Testis (tissue), 2 donors: ENCODE results near the gene INTS7.

Experiments
- CTCF ChIP-seq, 3 experiments: fragments of 450-650 bp in 2 of 3; fragments of 200-600 bp in 1 of 3; sonication (generic) in 1 of 3; IDR thresholded peaks; one replicate each; pipeline ENCODE4 v1.5.1; 2016 to 2019; ENCODE audit warnings: antibody characterized with exemption in 3 of 3, mild to moderate bottlenecking in 2 of 3, moderate library complexity in 1 of 3
- POLR2A ChIP-seq: fragments of 450-650 bp; IDR thresholded peaks from one replicate; pipeline ENCODE4 v1.6.1; 2017; ENCODE audit warnings: antibody characterized with exemption, mild to moderate bottlenecking, moderate library complexity

GRCh38 chr1:211894312-211894711, 141.0 kb downstream of the INTS7 start:
- TF ChIP-seq CTCF (IDR thresholded peaks at IDR 0.05) (no peak), POLR2A (no peak)
